Loucy (cell line): ENCODE measurements around the gene LTBP2.

Source experiments
- CTCF ChIP-seq: fragments of 200-600 bp; sonication (generic); conservative IDR thresholded peaks from 2 replicates; pipeline ENCODE4 v1.5.1; 2014; ENCODE audit warnings: mild to moderate bottlenecking, antibody characterized with exemption, low read length
- EZH2phosphoT487 ChIP-seq: fragments of 200-600 bp; IDR thresholded peaks from 2 replicates; pipeline ENCODE4 v1.6.1; 2018; ENCODE audit warnings: antibody characterized with exemption, mild to moderate bottlenecking, moderate library complexity, borderline replicate concordance

- TF ChIP-seq CTCF: no peak
- TF ChIP-seq EZH2phosphoT487: no peak
These were observed 5.1 kb upstream of the LTBP2 start for GRCh38 chr14:74616996-74617700.
